ENCODE data around the gene GPR146. TPM values are rescaled to one million over a fixed set of nuclear protein-coding genes. Genes with fewer than 3 reads are reported as not detected.

GPR146 gene
- total and polyA plus RNA-seq, 10 donors: 3.9 to 19.2 (median 10.1) TPM

DNA sequence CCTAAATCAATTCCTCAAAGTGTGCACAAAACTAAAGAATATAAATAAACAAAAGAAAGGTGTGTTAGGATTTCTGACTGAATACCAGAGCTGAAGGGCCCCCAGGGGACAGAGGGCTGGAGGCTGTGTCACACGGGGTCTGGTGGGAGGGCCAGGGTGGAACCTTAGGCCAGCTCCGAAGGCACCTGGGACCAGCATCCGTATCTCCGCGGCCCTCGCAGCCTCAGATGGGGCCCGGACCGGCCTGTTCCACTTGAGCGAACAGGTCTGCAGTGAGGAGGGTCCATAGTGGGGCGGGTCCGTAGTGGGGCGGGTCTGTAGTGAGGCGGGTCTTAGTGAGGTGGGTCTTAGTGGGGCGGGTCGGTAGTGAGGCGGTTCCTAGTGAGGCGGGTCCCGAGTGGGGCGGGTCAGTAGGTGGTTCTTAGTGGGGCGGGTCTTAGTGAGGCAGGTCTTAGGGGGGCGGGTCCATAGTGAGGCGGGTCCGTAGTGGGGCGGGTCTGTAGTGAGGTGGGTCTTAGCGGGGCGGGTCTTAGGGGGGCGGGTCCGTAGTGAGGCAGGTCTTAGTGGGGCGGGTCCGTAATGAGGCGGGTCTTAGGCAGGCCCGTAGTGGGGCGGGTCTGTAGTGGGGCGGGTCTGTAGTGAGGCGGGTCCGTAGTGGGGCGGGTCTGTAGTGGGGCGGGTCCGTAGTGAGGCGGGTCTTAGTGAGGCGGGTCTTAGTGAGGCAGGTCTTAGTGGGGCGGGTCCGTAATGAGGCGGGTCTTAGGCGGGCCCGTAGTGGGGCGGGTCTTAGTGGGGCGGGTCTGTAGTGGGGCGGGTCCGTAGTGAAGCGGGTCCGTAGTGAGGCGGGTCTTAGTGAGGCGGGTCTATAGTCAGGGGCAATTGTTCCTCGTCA lies 15.1 kb downstream of the GPR146 start:
- H3K9me3 ChIP-seq: no peaks in the 10 kb centered on the region
- peaks cover 0 to 15% (median 8%) of the 10 kb centered on the region in 6 donors for H3K36me3 ChIP-seq
- intact Hi-C loops (cut with DNase I; ENCODE audit: low total_unique reads): no loop called here
- WGBS, 5 donors: 45 to 67% (median 48%) methylated on average over 45 to 55 of the region's 55 CpGs
- peaks cover 18 to 67% (median 48%) of the 10 kb centered on the region in 6 donors for H3K4me1 ChIP-seq
- H3K27ac ChIP-seq: peak overlapping the region in 4 of 8 donors; percentile 53 to 76 (median 61)
- peak; percentile 70 for DNase-seq
- peak overlapping the region in 1 of 8 donors; percentile 12 for H3K4me3 ChIP-seq
- no peak for TF ChIP-seq POLR2AphosphoS5 (IDR thresholded peaks at IDR 0.05)
- TF ChIP-seq, protein P1, sequence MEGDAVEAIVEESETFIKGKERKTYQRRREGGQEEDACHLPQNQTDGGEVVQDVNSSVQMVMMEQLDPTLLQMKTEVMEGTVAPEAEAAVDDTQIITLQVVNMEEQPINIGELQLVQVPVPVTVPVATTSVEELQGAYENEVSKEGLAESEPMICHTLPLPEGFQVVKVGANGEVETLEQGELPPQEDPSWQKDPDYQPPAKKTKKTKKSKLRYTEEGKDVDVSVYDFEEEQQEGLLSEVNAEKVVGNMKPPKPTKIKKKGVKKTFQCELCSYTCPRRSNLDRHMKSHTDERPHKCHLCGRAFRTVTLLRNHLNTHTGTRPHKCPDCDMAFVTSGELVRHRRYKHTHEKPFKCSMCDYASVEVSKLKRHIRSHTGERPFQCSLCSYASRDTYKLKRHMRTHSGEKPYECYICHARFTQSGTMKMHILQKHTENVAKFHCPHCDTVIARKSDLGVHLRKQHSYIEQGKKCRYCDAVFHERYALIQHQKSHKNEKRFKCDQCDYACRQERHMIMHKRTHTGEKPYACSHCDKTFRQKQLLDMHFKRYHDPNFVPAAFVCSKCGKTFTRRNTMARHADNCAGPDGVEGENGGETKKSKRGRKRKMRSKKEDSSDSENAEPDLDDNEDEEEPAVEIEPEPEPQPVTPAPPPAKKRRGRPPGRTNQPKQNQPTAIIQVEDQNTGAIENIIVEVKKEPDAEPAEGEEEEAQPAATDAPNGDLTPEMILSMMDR (IDR thresholded peaks at IDR 0.05 in 8 of 11, conservative IDR thresholded peaks at IDR 0.05 in 3 of 11): no peak
- no peak for TF ChIP-seq POLR2A (IDR thresholded peaks at IDR 0.05)
- peaks cover 0 to 63% (median 0%) of the 10 kb centered on the region in 7 donors for H3K27me3 ChIP-seq (replicated peaks in 1 of 7)

DNA sequence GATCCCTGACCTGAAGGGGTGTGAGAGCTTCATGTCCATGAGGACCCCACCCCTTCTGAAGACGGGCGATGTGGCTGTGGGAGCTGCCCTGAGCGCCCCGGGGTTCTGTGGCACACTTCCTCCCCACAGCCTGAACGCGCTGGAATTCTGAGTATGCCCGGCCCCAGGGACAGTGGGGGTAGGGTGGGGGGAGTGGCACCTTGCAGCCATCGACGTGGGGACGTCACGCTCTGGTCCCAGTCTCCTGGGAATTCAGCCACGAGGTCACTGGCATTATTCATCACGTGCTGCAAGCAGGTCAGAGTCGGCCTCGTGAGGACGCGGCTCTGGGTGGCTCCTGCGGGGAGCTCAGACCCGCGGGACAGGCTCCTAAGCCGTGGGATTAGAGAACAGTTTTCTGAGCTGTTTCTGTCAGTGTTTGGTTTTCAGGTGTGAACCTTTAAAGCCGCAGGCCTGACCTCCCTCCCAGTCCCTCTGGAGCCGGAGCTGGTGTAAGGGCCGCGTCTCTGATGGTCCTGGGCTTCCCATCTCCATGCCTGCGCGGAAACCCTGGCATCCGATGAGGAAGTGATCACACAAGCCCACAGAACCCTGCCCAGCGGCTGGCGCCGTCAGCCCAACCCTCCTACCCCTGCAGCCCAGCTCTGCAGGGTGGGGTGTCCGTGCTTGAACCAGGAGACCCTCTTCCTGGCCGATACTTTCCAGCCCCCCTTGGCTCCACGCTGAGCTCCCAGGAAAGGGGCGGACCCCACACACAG lies 16.1 kb downstream of the GPR146 start:
- peak; percentile 75 for DNase-seq
- TF ChIP-seq, protein P1 (IDR thresholded peaks at IDR 0.05 in 8 of 11, conservative IDR thresholded peaks at IDR 0.05 in 3 of 11): no peak
- peak in 2 of 3 donors; percentile 49 to 56 for TF ChIP-seq POLR2AphosphoS5 (IDR thresholded peaks at IDR 0.05)
- Histone ChIP-seq H3K9me3 (no peaks in the 10 kb centered on the region), H3K27me3 (replicated peaks in 1 of 7) (peaks cover 0 to 63% (median 0%) of the 10 kb centered on the region in 7 donors), H3K36me3 (peaks cover 0 to 15% (median 8%) of the 10 kb centered on the region in 6 donors), H3K27ac (peak overlapping the region in 7 of 8 donors; percentile 4 to 76 (median 53)), H3K4me1 (peaks cover 16 to 67% (median 48%) of the 10 kb centered on the region in 6 donors), H3K4me3 (peak overlapping the region in 1 of 8 donors; percentile 12)
- WGBS, 5 donors: 21 to 30% (median 24%) methylated on average over 16 to 35 of the region's 35 CpGs
- intact Hi-C loops (cut with DNase I; ENCODE audit: low total_unique reads): no loop called here

DNA sequence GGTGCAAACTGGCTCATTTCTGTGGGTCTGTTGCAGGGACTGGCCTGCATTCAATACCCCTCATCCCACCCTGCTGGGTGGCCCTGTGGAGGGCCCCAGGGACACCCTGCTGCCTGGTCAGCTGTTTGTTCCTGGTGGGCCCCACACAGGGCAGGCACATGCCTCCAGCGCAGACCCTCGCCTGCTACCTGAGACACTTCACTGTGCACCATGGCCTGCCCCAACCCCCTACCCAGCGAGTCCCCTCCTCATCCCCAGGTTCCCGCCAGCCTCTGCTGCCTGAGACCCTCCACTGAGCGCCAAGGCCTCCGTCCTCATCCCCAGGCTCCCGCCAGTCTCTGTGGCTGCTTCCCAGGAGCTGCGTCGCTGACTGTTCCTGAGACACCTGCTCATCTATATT lies 16.8 kb downstream of the GPR146 start:
- 87 to 99% (median 97%) methylated on average over 9 of the region's 9 CpGs for WGBS, 5 donors
- peaks cover 15 to 67% (median 48%) of the 10 kb centered on the region in 6 donors for H3K4me1 ChIP-seq
- peaks cover 0 to 15% (median 8%) of the 10 kb centered on the region in 6 donors for H3K36me3 ChIP-seq
- peak overlapping the region in 3 of 8 donors; percentile 53 to 76 (median 62) for H3K27ac ChIP-seq
- H3K27me3 ChIP-seq (replicated peaks in 1 of 7): peaks cover 0 to 61% (median 0%) of the 10 kb centered on the region in 7 donors
- intact Hi-C loops (cut with DNase I; ENCODE audit: low total_unique reads): no loop called here
- no peak overlapping the region for H3K4me3 ChIP-seq
- no peak for TF ChIP-seq POLR2AphosphoS5 (IDR thresholded peaks at IDR 0.05)
- TF ChIP-seq, protein P1 (IDR thresholded peaks at IDR 0.05 in 8 of 11, conservative IDR thresholded peaks at IDR 0.05 in 3 of 11): no peak
- no peak for TF ChIP-seq POLR2A (IDR thresholded peaks at IDR 0.05)
- DNase-seq: peak; percentile 71
- no peaks in the 10 kb centered on the region for H3K9me3 ChIP-seq
